A549 (cell line): ENCODE results near the gene GALNTL6. TPM values are rescaled to one million over a fixed set of nuclear protein-coding genes. Genes with fewer than 3 reads are reported as not detected.

Experiments
- ATAC-seq, 2 experiments: fragments of 200-7000 bp in 1 of 2; fragments of >200 bp in 1 of 2; cut with Nextera tagmentation in 1 of 2; cut with Tn5 transposase in 1 of 2; 3 replicates each; pipeline versions ENCODE4 v1.8.0 to v1.9.1; 2018 to 2020; ENCODE audit warnings: mild to moderate bottlenecking in 1 of 2, moderate library complexity in 1 of 2
- CTCF ChIA-PET: fragments of 300-600 bp; sonication (Branson Sonifier 250); formaldehyde crosslinking; extraction: SDS; loops from one replicate; lab custom pipeline; 2021; ENCODE audit warnings: antibody characterized with exemption, inconsistent platforms; lab: Yijun Ruan, JAX
- POLR2A ChIA-PET: fragments of 350-600 bp; formaldehyde crosslinking; extraction: SDS; loops from one replicate; lab custom pipeline; 2021; ENCODE audit warnings: antibody characterized with exemption, inconsistent platforms; lab: Yijun Ruan, JAX
- DNase-seq, 2 experiments: peaks; one replicate each; pipeline versions ENCODE4 v3.0.0 to v3.0.0-alpha.2; 2011 to 2016; ENCODE audit warnings: low read depth in 1 of 2, low spot score in 1 of 2
- FAIRE-seq: peaks from 2 replicates; lab custom pipeline; 2011; peaks lifted over from hg19 to GRCh38; lab: Jason Lieb, UNC
- H3K27ac ChIP-seq, 2 experiments: fragments of >200 bp; sonication (Bioruptor Twin); formaldehyde crosslinking; 3 replicates each; pipeline ENCODE4 v1.5.1; 2016 to 2017
- H3K4me1 ChIP-seq: fragments of >200 bp; sonication (Bioruptor Twin); formaldehyde crosslinking; 3 replicates; pipeline ENCODE4 v1.6.1; 2016
- H3K4me2 ChIP-seq: fragments of >200 bp; sonication (Bioruptor Twin); formaldehyde crosslinking; 3 replicates; pipeline ENCODE4 v1.6.1; 2016
- H3K4me3 ChIP-seq: fragments of >200 bp; sonication (Bioruptor Twin); formaldehyde crosslinking; 3 replicates; pipeline ENCODE4 v1.5.1; 2016
- H3K9me3 ChIP-seq: fragments of >200 bp; sonication (Bioruptor Twin); formaldehyde crosslinking; 3 replicates; pipeline ENCODE4 v1.6.1; 2016
- CBX8 ChIP-seq: fragments of 200-600 bp; sonication (generic); IDR thresholded peaks from 2 replicates; pipeline ENCODE4 v1.6.1; 2016
- CEBPB ChIP-seq, 2 experiments: fragments of >200 bp in 1 of 2; sonication (Bioruptor Twin) in 1 of 2; formaldehyde crosslinking in 1 of 2; IDR thresholded peaks; 2 replicates each; pipeline ENCODE4 v1.6.1; 2012 to 2016
- CHD4 ChIP-seq: fragments of 200-600 bp; sonication (generic); IDR thresholded peaks from 2 replicates; pipeline ENCODE4 v1.6.1; 2016; ENCODE audit warnings: antibody characterized with exemption, mild to moderate bottlenecking, borderline replicate concordance
- CTCF ChIP-seq: fragments of >200 bp; sonication (Bioruptor Twin); formaldehyde crosslinking; IDR thresholded peaks from 3 replicates; pipeline ENCODE4 v1.5.1; 2016
- EHMT2 ChIP-seq: fragments of 200-600 bp; sonication (generic); IDR thresholded peaks from 2 replicates; pipeline ENCODE4 v1.6.1; 2016; ENCODE audit warnings: antibody characterized with exemption, low read depth, mild to moderate bottlenecking, moderate library complexity
- FOXS1 ChIP-seq: fragments of 250-450 bp; sonication (Bioruptor Pico); IDR thresholded peaks from 2 replicates; pipeline ENCODE4 v1.5.0; 2020; ENCODE audit warnings: mild to moderate bottlenecking, moderate library complexity
- GATA3 ChIP-seq: IDR thresholded peaks from 2 replicates; pipeline ENCODE4 v1.6.1; 2012; ENCODE audit warnings: borderline replicate concordance
- HDAC2 ChIP-seq: fragments of 200-600 bp; sonication (generic); IDR thresholded peaks from 2 replicates; pipeline ENCODE4 v1.6.1; 2016
- HOXB13 ChIP-seq: fragments of 250-450 bp; sonication (Bioruptor Pico); IDR thresholded peaks from 2 replicates; pipeline ENCODE4 v1.5.0; 2020; ENCODE audit warnings: low read depth, mild to moderate bottlenecking, moderate library complexity
- HOXB5 ChIP-seq: fragments of 250-450 bp; sonication (Bioruptor Pico); IDR thresholded peaks from 2 replicates; pipeline ENCODE4 v1.5.0; 2020; ENCODE audit warnings: mild to moderate bottlenecking, moderate library complexity
- JUN ChIP-seq, 2 experiments: fragments of >200 bp; sonication (Bioruptor Twin); formaldehyde crosslinking; IDR thresholded peaks; 2 replicates in 1 of 2; 3 replicates in 1 of 2; pipeline ENCODE4 v1.6.1; 2016 to 2017
- JUNB ChIP-seq: fragments of >200 bp; sonication (Bioruptor Twin); formaldehyde crosslinking; IDR thresholded peaks from 2 replicates; pipeline ENCODE4 v1.6.1; 2016
- KDM5A ChIP-seq: fragments of 200-600 bp; sonication (generic); IDR thresholded peaks from 2 replicates; pipeline ENCODE4 v1.6.1; 2016; ENCODE audit warnings: antibody characterized with exemption, mild to moderate bottlenecking
- MAFK ChIP-seq: fragments of 450-650 bp; IDR thresholded peaks from 2 replicates; pipeline ENCODE4 v1.6.1; 2014; ENCODE audit not compliant: partially characterized antibody
- NR3C1 ChIP-seq: fragments of >200 bp; sonication (Bioruptor Twin); formaldehyde crosslinking; IDR thresholded peaks from 3 replicates; pipeline ENCODE4 v1.6.1; 2017
- PBX3 ChIP-seq: IDR thresholded peaks from 2 replicates; pipeline ENCODE4 v1.6.1; 2012
- PHF8 ChIP-seq: fragments of 200-600 bp; sonication (generic); IDR thresholded peaks from 2 replicates; pipeline ENCODE4 v1.6.1; 2016; ENCODE audit warnings: low read depth, mild to moderate bottlenecking, antibody characterized with exemption, moderate library complexity, borderline replicate concordance
- POLR2A ChIP-seq: IDR thresholded peaks from 2 replicates; pipeline ENCODE4 v1.6.1; 2012; ENCODE audit warnings: mild to moderate bottlenecking, low read length
- POLR2AphosphoS2 ChIP-seq: conservative IDR thresholded peaks from 2 replicates; pipeline ENCODE4 v1.6.1; 2012; ENCODE audit warnings: low read length, improper control_type of control experiment, inconsistent platforms
- RCOR1 ChIP-seq: fragments of 150-350 bp; IDR thresholded peaks from 2 replicates; pipeline ENCODE4 v1.6.1; 2014; ENCODE audit warnings: antibody characterized with exemption, low read length, low read depth
- USF2 ChIP-seq: fragments of 450-650 bp; IDR thresholded peaks from 2 replicates; pipeline ENCODE4 v1.6.1; 2014; ENCODE audit warnings: antibody characterized with exemption
- ZC3H11A ChIP-seq: fragments of 450-650 bp; IDR thresholded peaks from 2 replicates; pipeline ENCODE4 v1.6.1; 2014; ENCODE audit warnings: antibody characterized with exemption, mild to moderate bottlenecking
- ZFP36 ChIP-seq: fragments of 450-650 bp; IDR thresholded peaks from 2 replicates; pipeline ENCODE4 v1.6.1; 2014; ENCODE audit warnings: borderline replicate concordance; ENCODE audit not compliant: partially characterized antibody
- ZSCAN20 ChIP-seq: fragments of 250-450 bp; sonication (Bioruptor Pico); IDR thresholded peaks from 2 replicates; pipeline ENCODE4 v1.8.0; 2022; ENCODE audit warnings: mild to moderate bottlenecking, moderate library complexity
- WGBS: methylation state at CpG from one replicate; pipeline ENCODE4 v1.1.6; 2017; ENCODE audit errors: missing lambda C conversion rate; 5-methylcytosine and 5-hydroxymethylcytosine counted together
- polyA plus RNA-seq, 4 experiments: library from polyadenylated mRNA; depleted of rRNA in 3 of 4; stranded (reverse); fragments of >200 nt; fragmentation: RNase III in 1 of 4; extraction: RNeasy Plus Mini Kit Qiagen cat#74134 plus additional on column Dnase treatment in 1 of 4; gene quantifications; 2 replicates in 3 of 4; 3 replicates in 1 of 4; pipeline ENCODE4 v1.2.3, GENCODE V29; 2011 to 2017
- TF ChIP-seq, protein P1 (sequence below): IDR thresholded peaks from 2 replicates; pipeline ENCODE4 v1.6.1; 2012; ENCODE audit warnings: low read depth, borderline replicate concordance
- TF ChIP-seq, protein P2 (sequence below): fragments of 150-350 bp; IDR thresholded peaks from 2 replicates; pipeline ENCODE4 v1.6.1; 2014; ENCODE audit warnings: low read depth, mild to moderate bottlenecking, low read length

The GALNTL6 gene
- polyA plus RNA-seq, 2 of the 4 experiments (the other 2 are of a cell fraction) = 0.06 to 0.49 TPM

DNA sequence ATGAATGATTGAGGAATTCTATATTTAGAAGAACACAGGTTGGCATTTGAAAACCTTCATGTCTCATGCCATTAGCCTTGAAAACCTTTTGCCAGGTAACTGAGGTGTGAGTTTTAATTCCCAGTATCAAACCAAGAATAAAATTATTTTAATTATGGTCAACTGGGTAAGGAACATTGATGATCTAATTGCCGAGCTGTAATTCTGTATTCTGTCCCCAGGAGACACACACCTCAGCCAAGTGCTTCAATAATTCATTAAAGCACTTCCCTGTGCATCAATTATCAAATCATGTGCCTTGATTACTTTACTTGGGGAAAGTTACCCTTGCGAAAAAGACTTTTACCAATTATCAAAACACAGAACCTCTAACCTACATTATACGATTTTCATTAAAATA lies 1023.5 kb downstream of the GALNTL6 start:
- 93% methylated on average over 3 of the region's 3 CpGs for WGBS
- TF ChIP-seq POLR2A (no peak), KDM5A (no peak), MAFK (no peak), JUNB (no peak), ZFP36 (no peak), GATA3 (no peak), HDAC2 (no peak), EHMT2 (no peak), CHD4 (no peak)
- FAIRE-seq = no peak
- H3K27ac ChIP-seq = no peak overlapping the region
- ChIA-PET POLR2A (no interaction called here), CTCF (no interaction called here)
- peaks cover 5% of the 10 kb centered on the region; the same call in 2 of the 3 replicates for H3K9me3 ChIP-seq
- H3K4me2 ChIP-seq = no peak overlapping the region
- no peak for DNase-seq
- no peak overlapping the region for H3K4me3 ChIP-seq
- 0 out of 3 replicates have a peak, but pooled peaks cover 5% of the 10 kb centered on the region for H3K4me1 ChIP-seq
- no peak for ATAC-seq

- H3K4me3 ChIP-seq = no peak overlapping the region
- 0 out of 3 replicates have a peak, but pooled peaks cover 5% of the 10 kb centered on the region for H3K4me1 ChIP-seq
- ATAC-seq = no peak
- DNase-seq = no peak
- FAIRE-seq = no peak
- WGBS = 78% methylated on average over 6 of the region's 6 CpGs
- H3K27ac ChIP-seq = peak overlapping the region in 1 of 2 experiments; percentile 33; a peak in 1 of 6 replicates
- CTCF ChIA-PET = no interaction called here
- TF ChIP-seq CBX8 (no peak), MAFK (no peak), CEBPB (IDR thresholded peaks at IDR 0.05) (no peak), RCOR1 (no peak), JUNB (no peak), PHF8 (no peak), JUN (IDR thresholded peaks at IDR 0.05) (no peak), USF2 (no peak), PBX3 (no peak), NR3C1 (no peak), POLR2AphosphoS2 (no peak), FOXS1 (CRISPR knock-in tag) (no peak), HOXB5 (CRISPR knock-in tag) (no peak), KDM5A (no peak), HOXB13 (CRISPR knock-in tag) (no peak), ZC3H11A (no peak), CTCF (no peak), ZSCAN20 (CRISPR knock-in tag) (no peak)
- TF ChIP-seq, protein P1, sequence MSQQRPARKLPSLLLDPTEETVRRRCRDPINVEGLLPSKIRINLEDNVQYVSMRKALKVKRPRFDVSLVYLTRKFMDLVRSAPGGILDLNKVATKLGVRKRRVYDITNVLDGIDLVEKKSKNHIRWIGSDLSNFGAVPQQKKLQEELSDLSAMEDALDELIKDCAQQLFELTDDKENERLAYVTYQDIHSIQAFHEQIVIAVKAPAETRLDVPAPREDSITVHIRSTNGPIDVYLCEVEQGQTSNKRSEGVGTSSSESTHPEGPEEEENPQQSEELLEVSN = no peak
- TF ChIP-seq, protein P2, sequence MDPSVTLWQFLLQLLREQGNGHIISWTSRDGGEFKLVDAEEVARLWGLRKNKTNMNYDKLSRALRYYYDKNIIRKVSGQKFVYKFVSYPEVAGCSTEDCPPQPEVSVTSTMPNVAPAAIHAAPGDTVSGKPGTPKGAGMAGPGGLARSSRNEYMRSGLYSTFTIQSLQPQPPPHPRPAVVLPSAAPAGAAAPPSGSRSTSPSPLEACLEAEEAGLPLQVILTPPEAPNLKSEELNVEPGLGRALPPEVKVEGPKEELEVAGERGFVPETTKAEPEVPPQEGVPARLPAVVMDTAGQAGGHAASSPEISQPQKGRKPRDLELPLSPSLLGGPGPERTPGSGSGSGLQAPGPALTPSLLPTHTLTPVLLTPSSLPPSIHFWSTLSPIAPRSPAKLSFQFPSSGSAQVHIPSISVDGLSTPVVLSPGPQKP = no peak
- TF ChIP-seq, all 56 proteins: peak for 0
- Histone ChIP-seq H3K9me3 (peaks cover 2% of the 10 kb centered on the region; the same call in 1 of the 3 replicates), H3K4me2 (no peak overlapping the region)
- POLR2A ChIA-PET = no interaction called here
Measured at GRCh38 chr4:172838111-172838510, 1024.9 kb downstream of the GALNTL6 start.
